Lower lobe of right lung (tissue), 2 donors: ENCODE measurements around the gene ZFHX3. TPM values are rescaled to one million over a fixed set of nuclear protein-coding genes. Genes with fewer than 3 reads are reported as not detected.
A peak's percentile ranks its signal among the peaks of the same experiment; 100 is the strongest.

ENCODE experiments used
- ATAC-seq, 2 donors: fragments of 200-7000 bp; cut with Tn5 transposase; one replicate each; pipeline ENCODE4 v1.9.1; 2020 to 2022; ENCODE audit warnings: mild to moderate bottlenecking in 2 of 2, moderate library complexity in 2 of 2
- DNase-seq: peaks from one replicate; pipeline ENCODE4 v3.0.0-alpha.2; 2020
- H3K27ac ChIP-seq: fragments of 200-600 bp; one replicate; pipeline ENCODE4 v1.8.0; 2022
- H3K27me3 ChIP-seq: fragments of 200-600 bp; one replicate; pipeline ENCODE4 v1.8.0; 2022; ENCODE audit warnings: low read depth
- H3K36me3 ChIP-seq: fragments of 200-600 bp; one replicate; pipeline ENCODE4 v1.8.0; 2022; ENCODE audit warnings: mild to moderate bottlenecking
- H3K4me1 ChIP-seq: fragments of 200-600 bp; one replicate; pipeline ENCODE4 v1.8.0; 2022
- H3K4me3 ChIP-seq: fragments of 200-600 bp; one replicate; pipeline ENCODE4 v1.8.0; 2022; ENCODE audit warnings: mild to moderate bottlenecking
- H3K9me3 ChIP-seq: fragments of 200-600 bp; one replicate; pipeline ENCODE4 v1.8.0; 2022
- intact Hi-C: fragments of 100-400 bp; cut with DNase I; formaldehyde crosslinking; loops from one replicate; pipeline ENCODE4 v1.11.0; 2022
- total RNA-seq: library from RNA; stranded (reverse); fragmentation: NEBNext Ultra II Directional; extraction: Animal tissue kit (Norgen Biotek cat#: 25700); gene quantifications from one replicate; pipeline ENCODE4 v1.2.1, GENCODE V29; 2021
- TF ChIP-seq, protein P1 (sequence below): fragments of 200-600 bp; IDR thresholded peaks from one replicate; pipeline ENCODE4 v1.8.0; 2022; ENCODE audit warnings: antibody characterized with exemption, mild to moderate bottlenecking
- donor health status: DM: no; HTN: yes; CAD: no; lungs with severe emphysema.

ZFHX3 gene
- total RNA-seq, 1 donor from 2014 or later: 29.3 TPM

DNA sequence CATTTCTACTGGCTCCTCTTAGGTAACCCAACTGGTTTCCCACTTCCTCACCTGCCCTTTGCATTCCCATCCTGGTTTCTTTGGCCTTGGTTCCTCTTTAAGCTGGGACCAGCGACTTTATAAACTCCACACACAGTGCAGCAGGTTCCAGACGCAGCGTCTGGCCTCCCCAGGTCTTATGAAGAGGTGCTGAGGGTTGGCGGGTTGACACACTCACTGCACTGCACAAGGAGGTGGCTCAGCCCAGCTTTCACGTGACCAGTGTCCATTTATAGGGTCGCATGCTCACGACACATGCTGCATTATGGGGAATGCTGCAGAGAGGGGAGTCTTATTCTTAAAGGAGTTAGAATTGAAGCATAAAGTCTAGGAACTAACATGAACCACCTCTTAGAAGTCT is 70.8 kb downstream of the ZFHX3 start:
- intact Hi-C loops: no loop called here
- no peak overlapping the region for H3K4me3 ChIP-seq
- no peak for ATAC-seq
- TF ChIP-seq, protein P1, sequence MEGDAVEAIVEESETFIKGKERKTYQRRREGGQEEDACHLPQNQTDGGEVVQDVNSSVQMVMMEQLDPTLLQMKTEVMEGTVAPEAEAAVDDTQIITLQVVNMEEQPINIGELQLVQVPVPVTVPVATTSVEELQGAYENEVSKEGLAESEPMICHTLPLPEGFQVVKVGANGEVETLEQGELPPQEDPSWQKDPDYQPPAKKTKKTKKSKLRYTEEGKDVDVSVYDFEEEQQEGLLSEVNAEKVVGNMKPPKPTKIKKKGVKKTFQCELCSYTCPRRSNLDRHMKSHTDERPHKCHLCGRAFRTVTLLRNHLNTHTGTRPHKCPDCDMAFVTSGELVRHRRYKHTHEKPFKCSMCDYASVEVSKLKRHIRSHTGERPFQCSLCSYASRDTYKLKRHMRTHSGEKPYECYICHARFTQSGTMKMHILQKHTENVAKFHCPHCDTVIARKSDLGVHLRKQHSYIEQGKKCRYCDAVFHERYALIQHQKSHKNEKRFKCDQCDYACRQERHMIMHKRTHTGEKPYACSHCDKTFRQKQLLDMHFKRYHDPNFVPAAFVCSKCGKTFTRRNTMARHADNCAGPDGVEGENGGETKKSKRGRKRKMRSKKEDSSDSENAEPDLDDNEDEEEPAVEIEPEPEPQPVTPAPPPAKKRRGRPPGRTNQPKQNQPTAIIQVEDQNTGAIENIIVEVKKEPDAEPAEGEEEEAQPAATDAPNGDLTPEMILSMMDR: no peak
- H3K27me3 ChIP-seq: no peaks in the 10 kb centered on the region
- H3K4me1 ChIP-seq: peaks cover 35% of the 10 kb centered on the region
- H3K36me3 ChIP-seq: no peaks in the 10 kb centered on the region
- peak; percentile 31 for DNase-seq
- no peak overlapping the region for H3K27ac ChIP-seq
- H3K9me3 ChIP-seq: no peaks in the 10 kb centered on the region

GRCh38 chr16:72976438-72977064 is 71.4 kb downstream of the ZFHX3 start:
- H3K27me3 ChIP-seq: no peaks in the 10 kb centered on the region
- peaks cover 35% of the 10 kb centered on the region for H3K4me1 ChIP-seq
- TF ChIP-seq, protein P1: no peak
- H3K27ac ChIP-seq: no peak overlapping the region
- DNase-seq (peak; percentile 30), ATAC-seq (no peak)
- intact Hi-C loops: no loop called here
- H3K36me3 ChIP-seq: no peaks in the 10 kb centered on the region
- H3K9me3 ChIP-seq: no peaks in the 10 kb centered on the region
- H3K4me3 ChIP-seq: no peak overlapping the region

GRCh38 chr16:72975809-72976437 is 72.0 kb downstream of the ZFHX3 start:
- Histone ChIP-seq H3K27me3 (no peaks in the 10 kb centered on the region), H3K9me3 (no peaks in the 10 kb centered on the region), H3K27ac (no peak overlapping the region), H3K4me3 (no peak overlapping the region), H3K36me3 (no peaks in the 10 kb centered on the region), H3K4me1 (peaks cover 35% of the 10 kb centered on the region)
- no peak for DNase-seq
- TF ChIP-seq, protein P1: no peak
- no peak for ATAC-seq
- intact Hi-C loops: no loop called here

GRCh38 chr16:72974142-72974769 is 73.7 kb downstream of the ZFHX3 start:
- H3K27me3 ChIP-seq: no peaks in the 10 kb centered on the region
- intact Hi-C loops: no loop called here
- H3K4me3 ChIP-seq: no peak overlapping the region
- ATAC-seq (no peak), DNase-seq (no peak)
- TF ChIP-seq, protein P1: no peak
- H3K36me3 ChIP-seq: no peaks in the 10 kb centered on the region
- H3K4me1 ChIP-seq: peaks cover 35% of the 10 kb centered on the region
- H3K9me3 ChIP-seq: no peaks in the 10 kb centered on the region
- H3K27ac ChIP-seq: no peak overlapping the region

DNA sequence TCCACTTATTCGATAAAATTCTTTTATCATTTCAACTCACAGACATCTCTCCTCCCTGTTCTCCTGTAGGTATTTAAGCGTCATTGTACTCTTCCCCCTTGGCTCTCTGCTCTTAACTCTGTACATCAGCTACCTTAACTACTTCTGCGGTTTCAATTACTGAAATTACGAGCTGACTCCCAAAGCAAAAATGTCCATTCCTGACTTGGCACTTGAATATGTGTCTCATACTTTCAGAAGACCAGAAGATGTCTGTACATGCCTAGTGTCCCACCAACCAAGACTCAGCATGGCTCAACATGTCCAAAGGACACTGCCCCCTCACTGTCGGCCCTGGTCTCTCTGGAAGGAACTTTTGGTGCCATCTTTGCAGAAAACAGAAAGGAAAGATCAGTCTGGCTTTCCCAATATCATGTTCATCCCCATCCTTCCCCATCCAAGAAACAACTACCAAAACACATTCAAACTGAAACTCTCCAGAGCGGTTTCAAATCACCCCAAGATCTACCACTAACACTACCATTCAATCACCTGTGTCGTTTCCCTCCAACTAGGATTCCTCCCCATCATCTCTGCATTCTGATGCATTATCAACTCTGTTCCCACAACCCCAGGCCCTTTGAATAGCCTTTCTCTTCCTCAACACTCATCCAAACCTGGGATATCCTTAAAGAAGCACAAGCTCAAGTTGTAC is 74.9 kb downstream of the ZFHX3 start:
- no peak for DNase-seq
- Histone ChIP-seq H3K9me3 (no peaks in the 10 kb centered on the region), H3K27ac (no peak overlapping the region), H3K27me3 (no peaks in the 10 kb centered on the region), H3K4me1 (peaks cover 32% of the 10 kb centered on the region), H3K36me3 (no peaks in the 10 kb centered on the region), H3K4me3 (no peak overlapping the region)
- no peak for ATAC-seq
- intact Hi-C loops: no loop called here
- TF ChIP-seq, protein P1: no peak
